ENCODE measurements around the gene TBC1D20. TPM values are rescaled to one million over a fixed set of nuclear protein-coding genes. Genes with fewer than 3 reads are reported as not detected.

The TBC1D20 gene
- total RNA-seq, 2 experiments from 2014 or later = 27.0 to 28.1 TPM

DNA sequence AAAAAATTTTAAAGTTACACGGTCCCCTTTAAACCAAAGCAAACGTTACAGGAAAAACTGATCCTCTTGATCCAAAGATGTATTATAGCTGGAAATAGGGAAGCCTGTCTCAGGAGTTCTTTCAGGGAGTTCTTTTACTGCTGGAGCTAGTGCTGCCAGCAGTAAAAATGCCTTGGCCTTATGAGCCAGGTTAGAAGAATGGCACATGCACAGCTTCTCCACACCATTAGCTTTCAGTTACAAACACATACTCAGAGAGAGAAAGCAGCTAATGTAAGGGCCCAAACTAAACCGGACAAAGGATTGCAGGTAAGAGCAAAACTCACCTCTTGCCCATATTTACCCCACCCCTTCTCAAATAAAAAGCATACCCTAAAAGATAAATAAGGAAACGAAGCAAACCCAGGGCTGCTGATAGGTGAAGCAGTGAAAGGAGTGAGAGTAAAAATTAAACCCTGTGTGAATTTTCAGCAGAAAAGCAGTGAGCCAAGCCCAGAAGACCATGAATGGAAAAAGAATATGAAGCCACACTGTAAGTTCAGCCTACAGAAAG lies 19.0 kb downstream of the TBC1D20 start:
- Mint-ChIP-seq H3K27ac (no peak overlapping the region), H3K27me3 (no peaks in the 10 kb centered on the region), H3K4me1 (peaks cover 26% of the 10 kb centered on the region), H3K4me3 (no peak overlapping the region), H3K9me3 (no peaks in the 10 kb centered on the region), H3K36me3 (ENCODE audit: low read depth) (peaks cover 75% of the 10 kb centered on the region)
- ChIA-PET POLR2A (interaction anchor here (1.4 kb wide), 1 partner anchor 19 kb away, joined by 4 read pairs; the partner anchor contains the start of gene TBC1D20), CTCF (no interaction called here)
- no peak for DNase-seq

DNA sequence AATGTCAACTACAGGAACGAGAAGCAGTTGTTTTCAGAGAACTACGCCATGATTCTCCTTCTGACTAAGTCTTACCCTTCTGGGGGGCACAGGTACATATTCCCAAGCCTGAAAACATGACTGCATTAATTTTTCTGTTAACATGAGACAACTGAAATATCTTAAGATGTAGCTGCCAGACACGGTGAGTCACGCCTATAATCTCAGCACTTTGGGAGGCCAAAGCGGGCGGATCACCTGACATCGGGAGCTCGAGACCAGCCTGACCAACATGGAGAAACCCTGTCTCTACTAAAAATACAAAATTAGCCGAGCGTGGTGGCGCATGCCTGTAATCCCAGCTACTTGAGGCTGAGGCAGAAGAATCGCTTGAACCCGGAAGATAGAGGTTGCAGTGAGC lies 21.7 kb downstream of the TBC1D20 start:
- H3K36me3 Mint-ChIP-seq (ENCODE audit: low read depth) = peaks cover 87% of the 10 kb centered on the region
- ChIA-PET CTCF (no interaction called here), POLR2A (no interaction called here)
- peaks cover 43% of the 10 kb centered on the region for H3K4me1 Mint-ChIP-seq
- H3K4me3 Mint-ChIP-seq = no peak overlapping the region
- no peak overlapping the region for H3K27ac Mint-ChIP-seq
- DNase-seq = no peak
- no peaks in the 10 kb centered on the region for H3K9me3 Mint-ChIP-seq
- no peaks in the 10 kb centered on the region for H3K27me3 Mint-ChIP-seq

DNA sequence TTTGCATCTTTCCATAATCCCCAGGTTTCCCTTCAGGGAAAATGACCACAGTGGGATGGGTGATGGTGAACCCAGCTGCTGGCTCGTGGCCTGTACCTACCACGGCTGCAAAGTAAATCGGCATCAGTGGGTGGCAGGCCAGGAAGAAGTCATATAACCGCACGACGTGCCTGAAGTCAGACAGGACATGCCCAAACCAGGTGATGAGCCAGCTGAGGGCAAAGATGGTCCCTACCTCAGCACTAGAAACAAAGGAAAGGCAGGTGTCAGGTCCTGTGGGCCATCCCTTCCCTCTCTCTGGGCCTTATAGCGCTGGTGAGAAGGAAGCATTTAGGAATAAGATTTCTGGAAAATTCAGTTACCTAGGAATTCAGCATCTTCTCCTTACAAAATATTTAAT lies 22.2 kb downstream of the TBC1D20 start:
- POLR2A ChIA-PET = interaction anchor here (4.8 kb wide), 1 partner anchor 22 kb away, joined by 38 read pairs; the partner anchor contains the start of gene TBC1D20
- peaks cover 87% of the 10 kb centered on the region for H3K36me3 Mint-ChIP-seq (ENCODE audit: low read depth)
- H3K27ac Mint-ChIP-seq = peak overlapping the region; percentile 48
- CTCF ChIA-PET = no interaction called here
- no peak overlapping the region for H3K4me3 Mint-ChIP-seq
- no peak for DNase-seq
- H3K27me3 Mint-ChIP-seq = no peaks in the 10 kb centered on the region
- peaks cover 47% of the 10 kb centered on the region for H3K4me1 Mint-ChIP-seq
- no peaks in the 10 kb centered on the region for H3K9me3 Mint-ChIP-seq

DNA sequence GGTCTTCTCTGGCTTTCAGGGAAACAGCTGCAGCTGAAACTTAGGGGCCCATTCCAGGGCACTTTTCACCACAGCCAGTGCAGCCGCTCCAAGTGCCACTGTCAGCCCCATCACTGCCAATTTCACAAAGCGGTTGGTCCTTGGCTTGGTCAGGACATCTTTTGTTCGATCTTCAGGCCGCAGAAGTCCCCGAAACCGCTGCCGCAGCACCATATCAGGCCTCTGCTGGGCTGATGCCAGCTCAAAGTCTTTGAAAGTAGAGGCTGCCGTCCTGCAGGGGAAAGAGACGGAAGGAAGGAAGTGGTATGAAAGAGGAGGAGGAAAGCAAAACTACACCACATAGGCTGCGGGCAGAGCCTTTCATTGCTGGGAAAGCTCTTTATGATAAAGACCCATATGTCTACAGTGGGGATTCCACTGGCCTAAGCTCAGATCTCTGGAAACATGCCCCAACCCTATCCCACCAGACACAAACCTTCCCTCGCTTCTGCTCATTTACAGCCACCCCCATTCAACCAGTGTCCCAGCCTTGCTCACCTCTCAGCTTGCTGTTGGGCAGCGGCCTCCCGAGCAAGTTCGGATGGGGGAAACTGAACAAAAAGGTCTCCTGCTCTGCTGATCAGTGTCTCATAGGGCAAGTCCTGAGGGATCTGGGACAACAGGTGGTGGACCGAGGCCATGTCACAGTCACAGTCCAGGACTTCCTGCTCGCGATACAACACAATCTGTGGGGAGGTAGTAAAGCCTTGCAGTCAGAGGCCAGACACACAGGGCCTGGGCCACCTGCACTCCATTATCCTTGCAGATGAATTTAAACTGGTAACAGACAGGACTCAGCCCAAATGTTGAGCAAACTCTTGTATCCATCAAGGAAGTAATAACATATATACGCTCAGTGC lies 23.5 kb downstream of the TBC1D20 start:
- H3K9me3 Mint-ChIP-seq = no peaks in the 10 kb centered on the region
- ChIA-PET CTCF (interaction anchor here (0.6 to 2.5 kb wide), 6 partner anchors 17 to 83 kb away, joined by 3 to 11 read pairs (median 4); partner anchors contain the start of genes RBCK1 and TBC1D20), POLR2A (interaction anchor here (0.8 to 4.8 kb wide), 15 partner anchors 11 to 207 kb away, joined by 3 to 38 read pairs (median 4); partner anchors contain the start of genes TBC1D20 and TRIB3)
- H3K27ac Mint-ChIP-seq = peak overlapping the region; percentile 83
- H3K4me3 Mint-ChIP-seq = peak overlapping the region; percentile 62
- H3K4me1 Mint-ChIP-seq = peaks cover 60% of the 10 kb centered on the region
- H3K36me3 Mint-ChIP-seq (ENCODE audit: low read depth) = peaks cover 87% of the 10 kb centered on the region
- DNase-seq = peak; percentile 77
- no peaks in the 10 kb centered on the region for H3K27me3 Mint-ChIP-seq

DNA sequence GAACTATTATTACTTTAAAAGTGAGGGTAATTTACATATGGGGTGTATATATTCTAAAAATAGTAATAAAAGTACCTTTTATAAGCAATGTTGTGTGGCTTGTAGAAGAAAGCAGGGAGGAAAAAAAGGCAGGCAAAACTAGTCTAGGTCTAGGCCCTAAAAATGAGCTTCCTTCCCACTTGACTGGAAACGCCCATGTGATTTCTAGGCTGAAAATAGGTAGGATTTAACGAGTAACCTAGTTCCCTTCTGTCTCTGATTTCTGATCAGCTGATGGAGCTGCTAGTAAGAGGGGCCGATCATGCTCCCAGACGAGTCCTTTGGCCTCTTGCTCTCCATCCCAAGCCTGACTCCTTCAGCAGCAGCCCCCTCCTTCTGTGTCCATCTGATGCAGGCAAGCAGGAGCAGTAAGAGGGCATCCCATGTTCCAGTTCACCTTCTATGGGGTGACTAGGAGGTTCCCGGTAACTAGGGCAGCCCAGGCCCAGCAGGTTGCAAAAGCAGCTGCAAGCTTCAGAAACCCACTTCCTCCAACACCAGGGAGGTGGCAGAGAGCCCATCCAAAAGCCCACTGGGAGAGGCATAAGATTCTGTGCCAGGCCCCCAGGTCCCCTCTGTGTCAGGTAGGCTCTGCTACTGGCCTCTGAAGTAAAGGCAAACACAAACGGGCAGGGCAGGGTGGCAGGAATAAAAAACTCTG lies 24.4 kb downstream of the TBC1D20 start:
- no peaks in the 10 kb centered on the region for H3K9me3 Mint-ChIP-seq
- peak overlapping the region; percentile 83 for H3K27ac Mint-ChIP-seq
- H3K27me3 Mint-ChIP-seq = no peaks in the 10 kb centered on the region
- ChIA-PET POLR2A (interaction anchor here (0.8 to 4.8 kb wide), 14 partner anchors 16 to 207 kb away, joined by 3 to 38 read pairs (median 4); partner anchors contain the start of genes TBC1D20 and TRIB3), CTCF (interaction anchor here (0.6 to 2.5 kb wide), 6 partner anchors 18 to 82 kb away, joined by 3 to 11 read pairs (median 4); partner anchors contain the start of genes RBCK1 and TBC1D20)
- H3K4me1 Mint-ChIP-seq = peaks cover 69% of the 10 kb centered on the region
- peak overlapping the region; percentile 62 for H3K4me3 Mint-ChIP-seq
- DNase-seq = peak; percentile 32
- H3K36me3 Mint-ChIP-seq (ENCODE audit: low read depth) = peaks cover 88% of the 10 kb centered on the region

DNA sequence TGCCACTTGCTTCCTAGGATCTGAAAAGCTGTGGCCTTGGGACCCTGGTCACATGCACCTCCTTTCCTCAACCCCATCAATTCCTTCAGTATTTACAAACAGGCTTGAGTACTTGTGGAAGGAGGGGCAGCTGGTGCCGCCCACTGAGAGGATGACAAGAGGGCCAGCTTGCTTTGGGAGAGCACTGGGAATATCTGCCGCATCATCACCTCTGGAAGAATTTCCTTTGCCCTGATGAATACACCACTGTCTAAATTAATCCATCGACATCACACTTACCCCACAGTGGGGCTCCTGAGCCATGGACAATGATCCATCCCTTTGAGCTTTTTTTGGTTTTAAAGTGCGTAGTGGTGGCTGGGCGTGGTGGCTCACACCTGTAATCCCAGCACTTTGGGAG lies 25.9 kb downstream of the TBC1D20 start:
- H3K4me3 Mint-ChIP-seq = no peak overlapping the region
- no peaks in the 10 kb centered on the region for H3K27me3 Mint-ChIP-seq
- H3K4me1 Mint-ChIP-seq = peaks cover 79% of the 10 kb centered on the region
- ChIA-PET POLR2A (interaction anchor here (0.5 to 4.8 kb wide), 3 partner anchors 13 to 29 kb away, joined by 3 to 38 read pairs (median 7); partner anchors contain the start of gene TBC1D20), CTCF (no interaction called here)
- H3K27ac Mint-ChIP-seq = no peak overlapping the region
- peaks cover 78% of the 10 kb centered on the region for H3K36me3 Mint-ChIP-seq (ENCODE audit: low read depth)
- DNase-seq = no peak
- no peaks in the 10 kb centered on the region for H3K9me3 Mint-ChIP-seq

DNA sequence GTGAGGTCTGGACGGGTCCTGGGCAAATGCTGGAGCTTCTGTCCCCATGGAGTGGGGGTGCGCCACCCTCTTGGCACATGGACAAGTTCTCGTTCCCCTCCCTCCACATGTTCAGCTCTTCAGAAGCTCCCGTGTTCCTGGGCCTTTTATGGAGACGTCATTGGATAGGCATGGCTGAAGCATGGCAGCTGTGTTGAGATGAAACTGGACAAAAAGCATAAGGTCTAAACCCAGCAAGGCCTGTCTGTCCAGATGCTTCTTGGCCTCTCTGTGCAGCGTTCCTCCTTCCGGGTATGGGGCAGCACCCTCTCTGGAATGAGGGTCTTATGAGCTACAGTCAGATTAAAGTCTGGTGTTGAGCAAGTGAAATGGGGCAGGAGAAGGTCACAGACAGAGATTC lies 26.8 kb downstream of the TBC1D20 start:
- peaks cover 83% of the 10 kb centered on the region for H3K4me1 Mint-ChIP-seq
- CTCF ChIA-PET = no interaction called here

DNA sequence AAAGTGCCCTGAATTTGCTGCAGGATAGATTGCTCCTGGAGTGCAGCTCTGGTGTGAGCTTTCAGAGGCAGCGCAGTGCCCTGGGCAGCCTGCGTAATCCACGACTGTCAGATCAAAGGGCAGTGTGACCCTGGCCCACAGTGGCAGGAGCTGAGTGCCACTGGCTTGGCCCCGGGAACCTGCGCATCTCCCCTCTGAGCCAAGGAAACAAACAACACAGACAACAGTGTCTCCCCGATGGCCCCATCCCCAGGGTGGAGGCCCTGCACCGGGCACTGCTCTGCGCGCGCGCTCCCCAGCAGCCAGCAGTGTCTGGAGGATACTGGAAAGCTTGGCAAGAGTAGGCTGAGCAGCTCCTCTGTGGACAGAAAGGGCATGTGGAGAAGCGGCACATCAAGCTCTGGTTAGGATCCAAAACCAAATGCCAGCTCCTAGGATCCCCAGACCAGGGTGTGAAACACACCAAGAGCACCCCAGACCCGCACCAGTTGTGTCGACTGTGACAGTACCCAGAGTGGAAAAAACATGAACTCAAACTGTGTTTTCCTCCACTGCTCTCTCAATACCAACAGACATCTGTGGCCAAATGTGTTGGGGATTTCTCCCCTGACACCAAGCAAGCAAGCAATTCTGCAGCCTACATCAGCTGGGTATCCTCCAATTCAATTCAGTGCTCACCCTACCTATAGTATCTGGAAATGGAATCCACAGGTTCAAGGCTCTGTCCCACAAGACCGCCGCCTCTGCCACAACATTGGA lies 27.5 kb downstream of the TBC1D20 start:
- Mint-ChIP-seq H3K27ac (no peak overlapping the region), H3K4me3 (no peak overlapping the region), H3K36me3 (ENCODE audit: low read depth) (peaks cover 78% of the 10 kb centered on the region), H3K4me1 (peaks cover 81% of the 10 kb centered on the region), H3K9me3 (no peaks in the 10 kb centered on the region), H3K27me3 (no peaks in the 10 kb centered on the region)
- CTCF ChIA-PET = no interaction called here
- POLR2A ChIA-PET = interaction anchor here (2.1 to 4.8 kb wide), 2 partner anchors 27 to 28 kb away, joined by 7 to 38 read pairs; partner anchors contain the start of gene TBC1D20
- no peak for DNase-seq

More for the DNA sequence above, 26.8 kb downstream of the TBC1D20 start:
- Mint-ChIP-seq H3K27ac (no peak overlapping the region), H3K27me3 (no peaks in the 10 kb centered on the region), H3K9me3 (no peaks in the 10 kb centered on the region), H3K36me3 (ENCODE audit: low read depth) (peaks cover 78% of the 10 kb centered on the region), H3K4me3 (no peak overlapping the region)
- POLR2A ChIA-PET = interaction anchor here (2.1 to 4.8 kb wide), 2 partner anchors 26 to 28 kb away, joined by 7 to 38 read pairs; partner anchors contain the start of gene TBC1D20
- DNase-seq = no peak

DNA sequence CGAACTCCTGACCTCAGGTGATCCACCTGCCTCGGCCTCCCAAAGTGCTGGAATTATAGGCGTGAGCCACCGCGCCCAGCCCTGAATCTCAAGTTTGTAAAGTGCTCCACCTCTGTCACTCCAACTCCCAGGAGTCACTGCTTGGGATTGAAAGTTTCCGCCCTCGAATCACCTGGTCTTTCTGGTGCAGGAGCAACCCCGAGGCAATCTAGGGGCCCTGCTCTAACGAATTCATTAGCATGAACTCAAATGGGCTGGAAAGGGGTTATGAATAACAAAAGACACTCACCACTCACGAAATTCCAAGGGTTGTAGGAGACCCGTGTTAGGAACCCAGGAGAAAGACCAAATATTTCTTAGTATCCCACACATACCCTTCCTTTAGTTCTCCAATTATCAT lies 28.1 kb downstream of the TBC1D20 start:
- CTCF ChIA-PET = no interaction called here
- no peaks in the 10 kb centered on the region for H3K9me3 Mint-ChIP-seq
- peaks cover 74% of the 10 kb centered on the region for H3K4me1 Mint-ChIP-seq
- POLR2A ChIA-PET = interaction anchor here (2.1 kb wide), 1 partner anchor 27 kb away, joined by 7 read pairs; no protein-coding TSS in a partner anchor
- H3K36me3 Mint-ChIP-seq (ENCODE audit: low read depth) = peaks cover 75% of the 10 kb centered on the region
- no peak for DNase-seq
- no peaks in the 10 kb centered on the region for H3K27me3 Mint-ChIP-seq
- H3K27ac Mint-ChIP-seq = peak overlapping the region; percentile 90
- H3K4me3 Mint-ChIP-seq = no peak overlapping the region

DNA sequence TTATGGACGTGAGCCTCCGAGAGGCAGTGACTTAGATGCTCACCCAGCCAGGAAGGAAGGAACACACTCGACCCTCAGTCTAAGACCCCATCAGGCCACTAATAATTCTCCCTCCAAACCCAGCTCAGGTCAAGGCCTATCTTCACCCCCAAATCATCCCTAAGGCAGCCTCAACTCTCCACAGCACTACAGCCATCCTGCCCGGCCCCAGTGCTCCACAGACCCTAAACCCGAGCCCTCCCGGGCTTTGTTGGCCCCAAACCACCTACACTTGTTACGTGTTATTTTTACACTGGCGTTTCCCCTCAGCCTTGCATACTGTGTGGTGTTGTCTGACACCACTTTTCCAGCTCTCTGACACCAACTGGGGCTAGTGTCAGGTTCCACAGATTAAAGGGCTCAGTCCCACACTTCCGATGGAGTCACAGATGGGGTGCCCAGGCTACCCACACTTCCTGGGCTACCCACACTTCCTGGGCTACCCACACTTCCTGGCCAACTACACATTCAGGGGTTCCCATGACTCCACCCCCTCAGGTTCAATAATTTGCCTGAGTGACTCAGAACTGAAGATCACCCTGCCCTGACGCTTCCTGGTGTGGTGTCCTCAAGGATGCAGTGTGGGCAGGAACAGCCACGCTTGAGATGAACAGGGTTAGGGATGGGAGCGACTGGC lies 28.9 kb downstream of the TBC1D20 start:
- no peaks in the 10 kb centered on the region for H3K9me3 Mint-ChIP-seq
- no peaks in the 10 kb centered on the region for H3K27me3 Mint-ChIP-seq
- DNase-seq = peak; percentile 79
- H3K27ac Mint-ChIP-seq = peak overlapping the region; percentile 90
- peaks cover 67% of the 10 kb centered on the region for H3K4me1 Mint-ChIP-seq
- ChIA-PET POLR2A (interaction anchor here (0.8 to 1.6 kb wide), 3 partner anchors 24 to 29 kb away, joined by 3 to 5 read pairs (median 4); partner anchors contain the start of gene TBC1D20), CTCF (interaction anchor here (0.9 to 1.2 kb wide), 3 partner anchors 26 to 107 kb away, joined by 3 to 5 read pairs (median 4); no protein-coding TSS in a partner anchor)
- peak overlapping the region; percentile 28 for H3K4me3 Mint-ChIP-seq
- peaks cover 69% of the 10 kb centered on the region for H3K36me3 Mint-ChIP-seq (ENCODE audit: low read depth)

DNA sequence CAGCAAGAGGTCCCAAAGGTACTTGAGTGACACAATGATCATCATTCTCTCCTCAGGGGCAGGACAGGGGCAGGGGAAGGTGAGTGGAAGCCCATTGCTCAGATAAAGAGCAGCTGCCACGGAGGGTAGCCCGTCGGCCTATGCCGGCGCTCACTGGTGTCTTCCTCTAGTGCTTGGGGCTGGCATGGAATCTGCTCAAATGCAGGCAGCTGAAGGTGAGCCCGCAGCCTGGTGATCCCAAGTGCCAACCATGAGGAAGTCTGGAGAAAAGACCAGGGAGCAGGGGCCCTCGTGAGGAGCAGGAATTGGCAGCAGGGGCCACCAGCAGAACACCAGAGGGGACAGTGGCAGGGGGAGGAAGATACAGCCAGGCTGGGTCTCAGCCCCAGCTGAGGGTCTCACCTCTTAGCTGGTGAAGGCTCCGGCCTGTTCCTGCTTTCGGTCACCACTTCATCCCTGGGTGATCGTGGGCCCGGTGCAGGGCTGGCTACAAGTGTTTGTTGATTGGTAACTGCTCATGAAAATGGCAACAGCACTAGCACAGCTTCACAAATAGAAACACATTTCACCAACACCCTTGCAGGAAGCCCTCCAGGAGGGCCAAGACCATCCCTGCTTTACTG lies 29.5 kb downstream of the TBC1D20 start:
- Mint-ChIP-seq H3K4me3 (no peak overlapping the region), H3K36me3 (ENCODE audit: low read depth) (peaks cover 70% of the 10 kb centered on the region), H3K4me1 (peaks cover 60% of the 10 kb centered on the region), H3K27ac (peak overlapping the region; percentile 90), H3K9me3 (no peaks in the 10 kb centered on the region), H3K27me3 (no peaks in the 10 kb centered on the region)
- no peak for DNase-seq
- CTCF ChIA-PET = interaction anchor here (0.9 to 1.8 kb wide), 4 partner anchors 25 to 107 kb away, joined by 3 to 5 read pairs (median 4); no protein-coding TSS in a partner anchor
- POLR2A ChIA-PET = interaction anchor here (0.8 to 1.6 kb wide), 4 partner anchors 23 to 52 kb away, joined by 3 to 6 read pairs (median 4); partner anchors contain the start of genes TBC1D20 and TRIB3
